CD4-positive, CD25-positive, alpha-beta regulatory T cell (primary cell): ENCODE results near the gene NKAIN4. TPM values are rescaled to one million over a fixed set of nuclear protein-coding genes. Genes with fewer than 3 reads are reported as not detected.

Experiments used
- ATAC-seq, 2 donors: fragments of 150-1000 bp; cut with Tn5 transposase; one replicate each; pipeline ENCODE4 v1.10.0; 2021; ENCODE audit warnings: low read depth in 2 of 2, moderate number of reproducible peaks in 2 of 2, moderate library complexity in 1 of 2
- DNase-seq, 3 donors: peaks; one replicate each; pipeline versions ENCODE4 v3.0.0 to v3.0.0-alpha.2; 2012 to 2022; ENCODE audit warnings: mixed read lengths in 1 of 3
- H3K27ac ChIP-seq: one replicate; pipeline ENCODE4 v1.7.0; 2013; ENCODE audit warnings: mild to moderate bottlenecking, low read length; ENCODE audit not compliant: insufficient read depth, poor library complexity, severe bottlenecking
- H3K27me3 ChIP-seq: one replicate; pipeline ENCODE4 v1.7.0; 2013; ENCODE audit warnings: low read length; ENCODE audit not compliant: control insufficient read depth, insufficient read depth
- H3K36me3 ChIP-seq: one replicate; pipeline ENCODE4 v1.7.0; 2013; ENCODE audit warnings: mild to moderate bottlenecking, low read length, moderate library complexity; ENCODE audit not compliant: control insufficient read depth, insufficient read depth
- H3K4me1 ChIP-seq: 2 replicates; pipeline ENCODE4 v1.7.0; 2013; ENCODE audit warnings: mild to moderate bottlenecking, low read length; ENCODE audit not compliant: insufficient read depth, control insufficient read depth, poor library complexity, severe bottlenecking
- H3K4me3 ChIP-seq: one replicate; pipeline ENCODE4 v1.7.0; 2013; ENCODE audit warnings: low read depth, mild to moderate bottlenecking, low read length, moderate library complexity
- H3K9me3 ChIP-seq, 2 experiments: 1 replicate in 1 of 2; 2 replicates in 1 of 2; pipeline ENCODE4 v1.7.0; 2013; ENCODE audit warnings: low read length in 2 of 2, mild to moderate bottlenecking in 1 of 2, moderate library complexity in 1 of 2; ENCODE audit not compliant: control insufficient read depth in 2 of 2
- H3K27ac Mint-ChIP-seq, 3 donors: one replicate each; pipeline ENCODE4 v1.8.0; 2020 to 2022; ENCODE audit warnings: mild to moderate bottlenecking in 3 of 3, mixed read lengths in 3 of 3, moderate library complexity in 2 of 3
- H3K27me3 Mint-ChIP-seq: one replicate; pipeline ENCODE4 v1.8.0; 2022; ENCODE audit warnings: mild to moderate bottlenecking, mixed read lengths
- H3K36me3 Mint-ChIP-seq: one replicate; pipeline ENCODE4 v1.8.0; 2020; ENCODE audit warnings: mixed read lengths
- H3K4me1 Mint-ChIP-seq, 4 donors: one replicate each; pipeline ENCODE4 v1.8.0; 2020 to 2022; ENCODE audit warnings: mixed read lengths in 4 of 4, mild to moderate bottlenecking in 1 of 4
- H3K4me3 Mint-ChIP-seq, 4 donors: one replicate each; pipeline ENCODE4 v1.8.0; 2020 to 2022; ENCODE audit warnings: mild to moderate bottlenecking in 4 of 4, mixed read lengths in 4 of 4, moderate library complexity in 3 of 4
- H3K9me3 Mint-ChIP-seq, 7 donors: one replicate each; pipeline ENCODE4 v1.8.0; 2020 to 2022; ENCODE audit warnings: mixed read lengths in 7 of 7, mild to moderate bottlenecking in 3 of 7, moderate library complexity in 2 of 7
- polyA plus RNA-seq, 4 donors: library from polyadenylated mRNA; unstranded; fragments of 300-500 nt; fragmentation: Illumina TruSeq; gene quantifications; one replicate each; pipeline ENCODE4 v1.2.3, GENCODE V29; 2021
- total RNA-seq: library from RNA; stranded (reverse); gene quantifications from one replicate; pipeline ENCODE4 v1.2.3, GENCODE V29; 2022

Gene NKAIN4
- total and polyA plus RNA-seq, 5 donors from 2014 or later = not detected

DNA sequence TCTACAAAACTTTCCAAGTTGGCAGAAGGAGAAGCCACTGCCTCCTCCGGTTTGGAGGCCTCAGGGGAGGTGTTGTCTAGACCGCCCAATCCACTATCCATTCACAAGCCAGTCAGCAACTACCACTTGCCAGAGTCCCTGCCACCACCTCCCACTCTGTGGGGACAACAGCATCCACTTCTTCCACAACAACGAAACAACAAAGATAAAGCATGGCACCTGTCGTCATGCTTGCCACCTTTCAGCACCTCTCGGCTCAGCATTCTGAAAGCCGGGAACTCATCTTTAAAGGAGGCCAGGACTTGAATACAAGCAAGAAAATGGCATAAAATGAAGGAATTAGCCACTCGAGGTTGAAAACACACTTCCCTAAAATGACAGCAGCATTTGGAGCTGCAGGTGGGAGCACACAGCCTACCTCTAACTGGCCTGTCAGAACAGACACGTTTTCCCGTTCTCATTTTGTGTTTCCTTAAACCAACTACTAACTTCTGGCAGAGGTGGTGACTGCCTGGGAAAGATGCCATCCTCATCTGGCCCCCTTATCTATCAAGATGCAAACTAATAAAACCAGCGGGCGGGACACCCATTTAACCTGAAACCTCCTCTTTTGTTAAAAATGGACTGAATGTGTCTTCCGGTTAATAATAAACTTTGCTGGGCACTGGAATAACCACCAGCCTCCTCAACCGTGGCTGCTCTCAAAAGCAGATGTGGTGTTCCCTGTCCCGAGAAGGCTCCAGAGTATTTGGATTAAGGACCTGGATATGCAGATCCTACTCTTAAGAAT, 60.1 kb downstream of the NKAIN4 start:
- Histone ChIP-seq H3K27me3 (no peaks in the 10 kb centered on the region), H3K36me3 (peaks cover 29% of the 10 kb centered on the region), H3K4me3 (no peak overlapping the region), H3K4me1 (peaks cover 9% of the 10 kb centered on the region), H3K9me3 (no peaks in the 10 kb centered on the region), H3K27ac (no peak overlapping the region)
- ATAC-seq = no peak
- no peaks in the 10 kb centered on the region for H3K27me3 Mint-ChIP-seq
- DNase-seq = no peak
- H3K4me3 Mint-ChIP-seq = peak overlapping the region in 1 of 4 donors; percentile 29
- peaks cover 0 to 30% (median 21%) of the 10 kb centered on the region in 4 donors for H3K4me1 Mint-ChIP-seq
- H3K36me3 Mint-ChIP-seq = peaks cover 19% of the 10 kb centered on the region
- H3K9me3 Mint-ChIP-seq = no peaks in the 10 kb centered on the region
- H3K27ac Mint-ChIP-seq = peak overlapping the region in 1 of 3 donors; percentile 8

DNA sequence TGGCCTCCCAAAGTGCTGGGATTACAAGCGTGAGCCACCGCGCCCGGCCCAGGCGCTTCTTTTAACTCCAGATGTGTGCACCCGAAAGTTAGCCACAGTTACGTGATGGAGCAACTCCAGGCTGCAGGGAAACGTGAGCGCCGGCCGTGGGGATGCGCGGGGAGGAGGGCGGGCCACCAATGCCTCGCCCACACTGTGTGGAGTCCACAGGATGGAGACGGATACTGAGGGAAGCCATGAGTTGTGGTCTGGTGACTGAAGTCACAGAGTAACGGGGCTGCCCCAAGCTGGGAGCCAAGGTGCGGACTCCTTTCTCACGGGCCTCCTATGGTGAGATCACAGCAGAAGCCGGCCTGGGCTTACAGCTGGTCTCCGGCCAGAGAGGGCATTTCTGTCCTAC, 61.5 kb downstream of the NKAIN4 start:
- Histone ChIP-seq H3K9me3 (no peaks in the 10 kb centered on the region), H3K4me3 (no peak overlapping the region), H3K27me3 (no peaks in the 10 kb centered on the region), H3K4me1 (peaks cover 9% of the 10 kb centered on the region), H3K36me3 (peaks cover 29% of the 10 kb centered on the region), H3K27ac (no peak overlapping the region)
- peaks cover 0 to 15% (median 14%) of the 10 kb centered on the region in 4 donors for H3K4me1 Mint-ChIP-seq
- DNase-seq = no peak
- no peak for ATAC-seq
- no peak overlapping the region for H3K4me3 Mint-ChIP-seq
- peaks cover 15% of the 10 kb centered on the region for H3K36me3 Mint-ChIP-seq
- no peaks in the 10 kb centered on the region for H3K27me3 Mint-ChIP-seq
- no peak overlapping the region for H3K27ac Mint-ChIP-seq
- no peaks in the 10 kb centered on the region for H3K9me3 Mint-ChIP-seq

DNA sequence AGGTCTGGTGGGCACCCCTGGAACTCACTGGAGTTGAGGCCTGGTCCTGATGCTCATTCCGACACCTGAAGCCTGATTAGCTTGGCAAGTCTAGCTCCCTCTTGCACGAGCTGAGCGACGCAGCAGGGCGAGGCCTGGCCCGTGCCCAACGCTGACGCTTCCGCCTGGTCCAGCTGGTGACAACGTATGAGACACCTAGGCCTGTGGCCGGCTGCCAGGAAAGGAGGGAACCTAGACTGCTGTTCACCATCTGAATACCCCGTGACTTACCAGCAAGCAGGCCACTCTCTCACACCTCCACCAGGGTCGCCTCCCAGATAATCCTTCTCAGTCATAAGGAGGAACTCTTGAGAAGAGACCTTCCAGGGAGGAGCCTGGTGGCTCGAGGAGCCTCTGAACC, 62.9 kb downstream of the NKAIN4 start:
- H3K9me3 Mint-ChIP-seq = peaks cover 0 to 3% (median 0%) of the 10 kb centered on the region in 7 donors
- Histone ChIP-seq H3K9me3 (no peaks in the 10 kb centered on the region), H3K27me3 (no peaks in the 10 kb centered on the region), H3K27ac (no peak overlapping the region), H3K36me3 (peaks cover 18% of the 10 kb centered on the region), H3K4me1 (no peaks in the 10 kb centered on the region), H3K4me3 (no peak overlapping the region)
- ATAC-seq (no peak), DNase-seq (no peak)
- peaks cover 0 to 7% (median 3%) of the 10 kb centered on the region in 4 donors for H3K4me1 Mint-ChIP-seq
- no peak overlapping the region for H3K27ac Mint-ChIP-seq
- no peak overlapping the region for H3K4me3 Mint-ChIP-seq
- peaks cover 13% of the 10 kb centered on the region for H3K36me3 Mint-ChIP-seq
- no peaks in the 10 kb centered on the region for H3K27me3 Mint-ChIP-seq

DNA sequence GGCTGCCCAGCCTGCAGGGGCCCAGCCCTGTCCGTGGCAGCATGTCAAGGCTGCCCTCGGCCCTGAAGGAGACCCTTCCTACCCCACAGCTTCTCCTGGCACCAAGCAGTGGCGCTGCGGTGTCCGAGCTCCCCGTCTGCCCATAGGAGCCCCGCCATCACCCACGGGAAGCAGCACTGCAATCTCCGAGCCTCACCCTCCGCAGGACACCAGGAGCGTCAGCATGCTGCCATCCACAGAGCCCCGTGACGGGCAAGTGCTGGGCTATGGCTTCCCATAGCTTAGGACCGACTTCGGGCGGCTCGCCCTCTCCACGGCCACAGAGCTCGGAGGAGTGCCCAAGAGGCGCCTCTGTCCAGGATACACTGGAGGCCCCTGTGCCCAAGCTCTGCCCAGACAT, 63.4 kb downstream of the NKAIN4 start:
- Mint-ChIP-seq H3K27me3 (no peaks in the 10 kb centered on the region), H3K9me3 (peaks cover 0 to 3% (median 0%) of the 10 kb centered on the region in 7 donors), H3K36me3 (peaks cover 11% of the 10 kb centered on the region), H3K4me3 (no peak overlapping the region), H3K4me1 (peaks cover 0 to 5% (median 0%) of the 10 kb centered on the region in 4 donors), H3K27ac (no peak overlapping the region)
- Histone ChIP-seq H3K4me1 (no peaks in the 10 kb centered on the region), H3K9me3 (no peaks in the 10 kb centered on the region), H3K36me3 (peaks cover 14% of the 10 kb centered on the region), H3K27ac (no peak overlapping the region), H3K4me3 (no peak overlapping the region), H3K27me3 (no peaks in the 10 kb centered on the region)
- no peak for ATAC-seq
- no peak for DNase-seq

Other genes starting within 250 kb of the NKAIN4 start
- gene BHLHE23, start 247.5 kb downstream of the NKAIN4 start, total RNA-seq = not detected
- gene BHLHE23, start 247.5 kb downstream of the NKAIN4 start, polyA plus RNA-seq = not detected
- gene YTHDF1, start 38.3 kb downstream of the NKAIN4 start, total RNA-seq = 37.9 TPM
- gene YTHDF1, start 38.3 kb downstream of the NKAIN4 start, polyA plus RNA-seq = 10 to 100 TPM; 28.5 to 38.4 (median 32.2) TPM
- not detected for gene BIRC7, start 18.6 kb downstream of the NKAIN4 start, total RNA-seq
- gene BIRC7, start 18.6 kb downstream of the NKAIN4 start, polyA plus RNA-seq = not detected
- 123 TPM for gene ARFGAP1, start 18.4 kb upstream of the NKAIN4 start, total RNA-seq
- gene ARFGAP1, start 18.4 kb upstream of the NKAIN4 start, polyA plus RNA-seq = 10 to 100 TPM; 17.9 to 22.3 (median 20.6) TPM
- 0.20 TPM for gene COL20A1, start 38.7 kb upstream of the NKAIN4 start, total RNA-seq
- gene COL20A1, start 38.7 kb upstream of the NKAIN4 start, polyA plus RNA-seq = not detected
- not detected for gene CHRNA4, start 106.9 kb upstream of the NKAIN4 start, total RNA-seq
- not detected for gene CHRNA4, start 106.9 kb upstream of the NKAIN4 start, polyA plus RNA-seq
- gene KCNQ2, start 218.2 kb upstream of the NKAIN4 start, total RNA-seq = 0.89 TPM
- 1 to 10 TPM in 1 of 4 donors, under 1 TPM in 1, not detected in 2; 0.77 to 1.1 TPM for gene KCNQ2, start 218.2 kb upstream of the NKAIN4 start, polyA plus RNA-seq
- gene EEF1A2, start 244.6 kb upstream of the NKAIN4 start, total RNA-seq = 2.1 TPM
- under 1 TPM in 3 of 4 donors, not detected in 1; 0.10 to 0.56 (median 0.11) TPM for gene EEF1A2, start 244.6 kb upstream of the NKAIN4 start, polyA plus RNA-seq